ENCODE results near the gene RPE65. TPM values are rescaled to one million over a fixed set of nuclear protein-coding genes. Genes with fewer than 3 reads are reported as not detected.

Gene RPE65
- total and polyA plus RNA-seq, 2 of the 4 experiments (the other 2 are of a cell fraction), result under 0.01 TPM; not detected in 1

DNA sequence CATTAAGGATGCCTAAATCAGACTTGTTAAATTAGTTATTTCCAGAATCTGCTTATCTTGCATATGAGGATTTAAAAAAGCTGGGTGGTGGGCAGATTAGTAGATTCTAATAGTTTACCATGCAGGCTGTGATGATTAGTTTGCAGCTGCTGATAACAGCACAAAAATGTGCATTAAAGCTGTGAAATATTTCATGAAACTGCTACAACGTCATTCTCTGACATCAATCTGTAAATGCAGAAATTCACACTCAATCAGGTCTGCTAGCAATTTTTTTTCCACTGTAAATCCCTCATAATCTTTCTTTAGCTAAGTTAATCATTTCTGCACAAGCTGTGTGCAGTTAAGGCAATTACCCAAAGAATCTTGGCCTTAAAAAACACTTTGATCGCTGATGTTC lies 9.3 kb upstream of the RPE65 start:
- intact Hi-C loops (cut with micrococcal nuclease) (no loop called here), dilution Hi-C loops (cut with HindIII; ENCODE audit: low sequenced_read_pairs, unreplicated experiment) (no loop called here)
- no peak for DNase-seq

More for the DNA sequence above, 9.3 kb upstream of the RPE65 start:
- H3K14ac ChIP-seq (replicated peaks; ENCODE audit: low read depth, low read length), result no peak overlapping the region
- H2AFZ ChIP-seq (replicated peaks; ENCODE audit: low read length, poor library complexity), result no peak overlapping the region
- TF ChIP-seq POLR2A (IDR thresholded peaks at IDR 0.05; ENCODE audit: low read depth, low read length), result no peak
- no peak for TF ChIP-seq FOS (IDR thresholded peaks at IDR 0.05; ENCODE audit: low read depth, low read length)
- no peak for TF ChIP-seq RCOR1 (IDR thresholded peaks at IDR 0.05; ENCODE audit: insufficient replicate concordance, low read length)
- TF ChIP-seq, protein P1, sequence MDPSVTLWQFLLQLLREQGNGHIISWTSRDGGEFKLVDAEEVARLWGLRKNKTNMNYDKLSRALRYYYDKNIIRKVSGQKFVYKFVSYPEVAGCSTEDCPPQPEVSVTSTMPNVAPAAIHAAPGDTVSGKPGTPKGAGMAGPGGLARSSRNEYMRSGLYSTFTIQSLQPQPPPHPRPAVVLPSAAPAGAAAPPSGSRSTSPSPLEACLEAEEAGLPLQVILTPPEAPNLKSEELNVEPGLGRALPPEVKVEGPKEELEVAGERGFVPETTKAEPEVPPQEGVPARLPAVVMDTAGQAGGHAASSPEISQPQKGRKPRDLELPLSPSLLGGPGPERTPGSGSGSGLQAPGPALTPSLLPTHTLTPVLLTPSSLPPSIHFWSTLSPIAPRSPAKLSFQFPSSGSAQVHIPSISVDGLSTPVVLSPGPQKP (IDR thresholded peaks at IDR 0.05; ENCODE audit: borderline replicate concordance, low read depth, low read length), result no peak
- WGBS, 2 experiments (ENCODE audit: extremely low coverage in 2 of 2, insufficient read length in 1 of 2), result 0% methylated on average over 1 of the region's 2 CpGs; no CpG with 5 or more reads in 1 of the 2 experiments
- no peak overlapping the region for H3K27ac ChIP-seq (ENCODE audit: insufficient read depth, low read length)
- ChIA-PET POLR2A (ENCODE audit: unreplicated experiment) (no interaction called here), CTCF (interaction anchor here (0.9 to 1.5 kb wide), 2 partner anchors 11 to 16 kb away, joined by 3 to 4 read pairs; no protein-coding TSS in a partner anchor)
- H3K56ac ChIP-seq (ENCODE audit: extremely low read depth, insufficient read depth, low read length), result no peak overlapping the region
- H3K9ac ChIP-seq (ENCODE audit: low read depth, low read length), result no peak overlapping the region
- H3K36me3 ChIP-seq (ENCODE audit: control insufficient read depth, insufficient read depth, low read length), result no peaks in the 10 kb centered on the region
- no peak overlapping the region for H3K23ac ChIP-seq (ENCODE audit: low read depth, low read length)
- no peaks in the 10 kb centered on the region for H3K27me3 ChIP-seq (ENCODE audit: control insufficient read depth, insufficient read depth, low read length)
- no peak overlapping the region for H4K8ac ChIP-seq (ENCODE audit: low read depth in 2 of 2, low read length in 2 of 2)
- H3K9me3 ChIP-seq (ENCODE audit: control insufficient read depth, insufficient read depth, low read length), result peaks cover 3% of the 10 kb centered on the region
- in situ Hi-C loops (cut with MboI; ENCODE audit: low sequenced_read_pairs), result loop anchor here (25.0 kb wide), 1 partner anchor 1278 kb away; no protein-coding TSS in a partner anchor
- H2AK5ac ChIP-seq (ENCODE audit: low read depth, low read length), result no peak overlapping the region
- H3K4me3 ChIP-seq (ENCODE audit: insufficient read depth, low read depth, low read length), result no peak overlapping the region
- H3K79me1 ChIP-seq (ENCODE audit: low read depth in 1 of 2, low read length in 2 of 2), result no peaks in the 10 kb centered on the region
- no peak overlapping the region for H3K4ac ChIP-seq (ENCODE audit: low read depth, low read length)
- no peak overlapping the region for H4K5ac ChIP-seq (ENCODE audit: low read depth, low read length)
- no TSS peak for BruUV-seq (replicated peaks)
- H3K18ac ChIP-seq (ENCODE audit: low read depth, low read length), result no peak overlapping the region
- peaks cover 2% of the 10 kb centered on the region; the same call in 1 of the 2 replicates for H3K4me1 ChIP-seq (ENCODE audit: control insufficient read depth, insufficient read depth, low read length)
- H2BK120ac ChIP-seq (ENCODE audit: low read depth, low read length), result no peak overlapping the region
- H2AK9ac ChIP-seq (replicated peaks; ENCODE audit: low read depth, low read length, poor library complexity), result no peak overlapping the region
- H4K91ac ChIP-seq (ENCODE audit: insufficient read depth, low read depth, low read length), result no peak overlapping the region
- no peak for ATAC-seq (ENCODE audit: low read depth)
- no peaks in the 10 kb centered on the region for H4K20me1 ChIP-seq (ENCODE audit: insufficient read depth, low read length)
- no peak overlapping the region for H2BK15ac ChIP-seq (ENCODE audit: low read depth, low read length)
- no peak overlapping the region for H2BK20ac ChIP-seq (ENCODE audit: low read depth, low read length)
- 0 out of 2 replicates have a peak, but pooled peaks cover 2% of the 10 kb centered on the region for H3K9me1 ChIP-seq (ENCODE audit: insufficient read depth, low read length)
- no peak overlapping the region for H3K4me2 ChIP-seq (ENCODE audit: low read depth, low read length)
- no peak overlapping the region for H2BK5ac ChIP-seq (ENCODE audit: low read depth, low read length, poor library complexity, severe bottlenecking)

Data from IMR-90 (cell line).